Stimulated activated naive B cell treated with anti-CD40 and anti-IgM and Interleukin-4, amounts not matched to agents 10 μg/mL and 1 μg/mL and 100 μg/mL, for 72 hours (primary cell): ENCODE results near the gene ST14.
A peak's percentile ranks its signal among the peaks of the same experiment; 100 is the strongest.

Experiments used
- ATAC-seq, 2 donors: fragments of 150-1000 bp; cut with Tn5 transposase; replicated peaks; 2 replicates each; pipeline ENCODE4 v1.10.0; 2021; ENCODE audit warnings: moderate library complexity in 1 of 2
- DNase-seq: peaks from one replicate; pipeline ENCODE4 v3.0.0; 2021
- H3K27ac Mint-ChIP-seq: one replicate; pipeline ENCODE4 v1.8.0; 2022; ENCODE audit warnings: mild to moderate bottlenecking, mixed read lengths
- H3K27me3 Mint-ChIP-seq, 2 donors: one replicate each; pipeline ENCODE4 v1.8.0; 2022; ENCODE audit warnings: mixed read lengths in 2 of 2
- H3K36me3 Mint-ChIP-seq, 2 donors: one replicate each; pipeline ENCODE4 v1.8.0; 2022; ENCODE audit warnings: mixed read lengths in 2 of 2, mild to moderate bottlenecking in 1 of 2
- H3K4me1 Mint-ChIP-seq, 2 donors: one replicate each; pipeline ENCODE4 v1.8.0; 2022; ENCODE audit warnings: mixed read lengths in 2 of 2, mild to moderate bottlenecking in 1 of 2
- H3K4me3 Mint-ChIP-seq, 2 donors: one replicate each; pipeline ENCODE4 v1.8.0; 2022; ENCODE audit warnings: mild to moderate bottlenecking in 2 of 2, mixed read lengths in 2 of 2, moderate library complexity in 1 of 2
- H3K9me3 Mint-ChIP-seq, 2 donors: one replicate each; pipeline ENCODE4 v1.8.0; 2022; ENCODE audit warnings: mixed read lengths in 2 of 2, mild to moderate bottlenecking in 1 of 2

Gene ST14

DNA sequence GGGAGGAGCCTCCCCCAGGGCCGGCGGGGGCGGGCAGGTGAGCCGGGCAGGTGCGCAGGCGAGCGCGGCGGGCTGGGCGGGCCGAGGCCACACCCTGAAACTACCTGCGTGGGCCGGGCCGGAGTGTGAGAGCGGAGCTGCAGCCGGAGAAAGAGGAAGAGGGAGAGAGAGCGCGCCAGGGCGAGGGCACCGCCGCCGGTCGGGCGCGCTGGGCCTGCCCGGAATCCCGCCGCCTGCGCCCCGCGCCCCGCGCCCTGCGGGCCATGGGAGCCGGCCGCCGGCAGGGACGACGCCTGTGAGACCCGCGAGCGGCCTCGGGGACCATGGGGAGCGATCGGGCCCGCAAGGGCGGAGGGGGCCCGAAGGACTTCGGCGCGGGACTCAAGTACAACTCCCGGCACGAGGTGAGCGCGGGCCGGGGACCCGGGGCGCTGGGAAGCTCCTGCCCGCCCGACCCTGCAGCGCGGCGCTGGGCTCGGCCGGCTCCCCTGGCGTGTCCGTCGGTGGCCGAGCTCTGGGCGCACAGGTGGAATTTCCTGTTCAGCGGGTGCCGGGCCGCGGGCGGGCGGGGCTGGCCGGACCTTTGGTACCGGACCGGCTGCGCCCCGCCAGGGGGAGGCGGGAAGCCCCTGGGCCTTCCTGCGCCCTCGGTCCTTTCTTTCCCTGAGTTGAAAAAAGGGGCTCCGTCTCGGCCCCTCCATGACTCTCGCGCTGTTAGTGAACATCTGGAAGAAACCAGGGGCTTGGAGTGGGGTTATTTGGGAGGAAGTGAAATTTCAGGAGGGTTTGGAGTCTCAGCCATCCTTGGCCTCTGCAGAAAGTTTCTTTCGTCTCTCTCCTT lies at the start of gene ST14:
Gene ST14 (plus strand): TSS at position 126 of the 841 bp plus-strand sequence. CDS start 198 bp downstream, at position 324.
- H3K27ac Mint-ChIP-seq: peak within 1 kb of the TSS; percentile 83
- H3K4me1 Mint-ChIP-seq: peaks cover 44 to 67% of the 10 kb centered on the region in 2 donors
- H3K36me3 Mint-ChIP-seq: no peaks in the 10 kb centered on the region
- ATAC-seq (peak; percentile 83 to 88), DNase-seq (peak; percentile 63)
- peaks cover 11 to 19% of the 10 kb centered on the region in 2 donors for H3K27me3 Mint-ChIP-seq
- H3K4me3 Mint-ChIP-seq: peak within 1 kb of the TSS; percentile 84 to 85
- no peaks in the 10 kb centered on the region for H3K9me3 Mint-ChIP-seq

DNA sequence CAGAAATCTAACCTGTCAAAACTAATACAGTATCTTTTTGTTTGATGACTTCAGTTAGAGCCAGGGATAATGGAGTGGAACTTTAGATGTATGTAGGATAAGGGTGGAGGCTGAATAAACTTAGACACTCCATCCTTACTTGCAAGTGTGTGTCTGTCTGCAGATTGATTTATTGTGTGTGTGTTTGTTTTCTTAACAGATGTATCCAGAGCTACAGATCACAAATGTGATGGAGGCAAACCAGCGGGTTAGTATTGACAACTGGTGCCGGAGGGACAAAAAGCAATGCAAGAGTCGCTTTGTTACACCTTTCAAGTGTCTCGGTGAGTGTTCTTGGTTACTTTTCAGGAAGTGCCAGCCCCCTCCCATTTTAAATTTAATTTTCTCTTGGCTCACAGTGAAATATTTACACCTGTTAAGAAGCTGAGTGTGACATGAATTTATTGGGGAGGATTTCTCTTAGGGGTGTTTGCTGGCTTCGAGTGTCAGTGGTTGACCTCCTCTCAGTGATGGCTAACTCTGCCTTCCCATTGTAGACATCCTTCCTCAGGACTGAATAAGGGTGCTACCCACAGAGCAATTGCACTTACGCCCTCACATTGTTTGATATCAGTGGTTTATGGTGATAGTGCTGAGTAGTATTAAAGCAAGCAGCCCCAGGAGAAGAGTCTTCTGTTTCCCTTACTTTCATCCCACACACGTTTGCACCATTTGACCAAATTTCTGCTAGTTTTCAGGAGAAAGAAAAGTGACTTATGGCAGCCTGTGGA lies 49.1 kb upstream of the ST14 start:
- H3K36me3 Mint-ChIP-seq: peaks cover 30 to 48% of the 10 kb centered on the region in 2 donors
- H3K9me3 Mint-ChIP-seq: peaks cover 0 to 2% of the 10 kb centered on the region in 2 donors

DNA sequence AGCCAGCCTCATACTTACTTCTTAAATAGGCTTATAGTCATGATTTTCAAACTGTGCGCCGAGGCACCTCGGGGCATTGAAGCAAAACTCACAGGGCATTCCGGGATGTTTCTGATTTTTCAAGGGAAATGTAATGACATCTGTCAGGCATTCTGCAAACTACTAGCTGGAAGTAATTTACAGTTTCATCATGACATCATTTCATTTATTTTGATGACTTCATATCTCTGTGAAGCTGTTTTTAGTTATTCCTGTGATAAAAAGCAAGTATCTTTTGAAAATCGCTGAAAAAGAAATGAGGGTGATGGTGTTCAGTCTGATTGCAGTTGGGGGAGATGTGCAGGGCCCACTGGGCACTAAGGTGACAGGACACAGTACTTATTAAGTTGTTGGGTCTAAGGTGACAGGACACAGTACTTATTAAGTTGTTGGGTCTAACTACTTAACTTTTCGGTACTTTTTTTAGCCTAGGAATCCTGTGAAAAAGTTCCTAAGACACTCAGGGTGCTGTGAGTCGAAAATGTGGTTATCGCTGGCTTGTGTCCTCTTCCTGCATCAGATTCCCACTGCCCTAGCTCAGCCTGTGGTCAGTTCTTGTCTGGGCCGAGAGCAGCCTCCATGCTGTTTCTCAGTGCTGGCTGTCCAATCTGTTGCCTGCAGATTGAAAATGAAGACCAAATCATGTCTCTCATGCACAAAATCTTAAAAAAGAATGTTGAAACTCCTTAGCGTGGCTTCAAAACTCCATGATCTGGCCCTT lies 47.3 kb upstream of the ST14 start:
- no peak overlapping the region for H3K4me3 Mint-ChIP-seq
- peaks cover 12 to 31% of the 10 kb centered on the region in 2 donors for H3K4me1 Mint-ChIP-seq
- H3K27ac Mint-ChIP-seq: peak overlapping the region; percentile 43
- H3K27me3 Mint-ChIP-seq: no peaks in the 10 kb centered on the region
- H3K36me3 Mint-ChIP-seq: peaks cover 28 to 41% of the 10 kb centered on the region in 2 donors
- DNase-seq: no peak
- H3K9me3 Mint-ChIP-seq: peaks cover 0 to 1% of the 10 kb centered on the region in 2 donors
- no peak for ATAC-seq

More for the DNA sequence above, 49.1 kb upstream of the ST14 start:
- no peaks in the 10 kb centered on the region for H3K27me3 Mint-ChIP-seq
- no peak for ATAC-seq
- peaks cover 16 to 31% of the 10 kb centered on the region in 2 donors for H3K4me1 Mint-ChIP-seq
- H3K4me3 Mint-ChIP-seq: no peak overlapping the region
- H3K27ac Mint-ChIP-seq: no peak overlapping the region
- DNase-seq: no peak

GRCh38 chr11:130114281-130114680 lies 45.3 kb upstream of the ST14 start:
- DNase-seq (no peak), ATAC-seq (no peak)
- Mint-ChIP-seq H3K9me3 (no peaks in the 10 kb centered on the region), H3K27me3 (no peaks in the 10 kb centered on the region), H3K27ac (no peak overlapping the region), H3K4me1 (peaks cover 25 to 51% of the 10 kb centered on the region in 2 donors), H3K36me3 (peaks cover 18 to 36% of the 10 kb centered on the region in 2 donors), H3K4me3 (no peak overlapping the region)

DNA sequence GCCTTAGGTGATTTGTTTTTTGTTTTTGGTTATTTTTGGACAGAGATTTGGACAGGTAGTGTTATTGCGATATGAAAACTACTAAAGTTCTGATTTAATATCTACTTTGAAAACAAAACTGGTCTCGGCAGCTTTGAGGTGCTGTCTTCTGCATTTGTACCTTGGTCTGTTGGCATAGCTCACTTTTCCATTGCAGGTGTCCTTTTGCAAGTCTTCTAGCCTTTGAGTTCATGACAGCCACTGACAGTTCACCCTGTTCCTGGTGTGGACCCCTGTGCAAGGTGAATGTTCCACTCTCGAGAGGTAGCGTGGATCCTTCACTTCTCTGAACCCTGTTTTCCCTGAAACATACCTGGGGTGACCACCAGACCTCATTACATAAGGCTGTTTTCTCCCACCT lies 44.9 kb upstream of the ST14 start:
- no peak for ATAC-seq
- H3K4me1 Mint-ChIP-seq: peaks cover 29 to 55% of the 10 kb centered on the region in 2 donors
- no peak for DNase-seq
- no peak overlapping the region for H3K27ac Mint-ChIP-seq
- no peak overlapping the region for H3K4me3 Mint-ChIP-seq
- no peaks in the 10 kb centered on the region for H3K9me3 Mint-ChIP-seq
- peaks cover 18 to 36% of the 10 kb centered on the region in 2 donors for H3K36me3 Mint-ChIP-seq
- no peaks in the 10 kb centered on the region for H3K27me3 Mint-ChIP-seq

DNA sequence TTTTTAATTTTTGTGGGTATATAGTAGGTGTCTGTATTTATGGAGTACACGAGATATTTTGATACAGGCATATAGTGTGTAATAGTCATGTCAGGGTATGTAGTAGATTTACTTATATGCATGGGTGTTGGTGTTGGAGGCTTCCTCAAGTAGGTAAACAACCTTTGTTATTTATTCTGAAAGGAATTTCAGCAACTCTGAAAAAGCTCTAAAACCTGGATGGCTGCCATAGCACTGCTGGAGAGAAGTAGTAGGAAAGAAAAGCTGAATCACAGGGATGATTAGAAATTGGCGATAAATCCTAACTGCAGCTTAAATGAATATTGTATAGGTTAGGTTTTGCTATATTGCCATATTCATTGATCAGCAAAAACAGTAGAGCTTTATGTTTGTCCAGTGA lies 44.4 kb upstream of the ST14 start:
- no peak for DNase-seq
- H3K36me3 Mint-ChIP-seq: peaks cover 15 to 31% of the 10 kb centered on the region in 2 donors
- no peaks in the 10 kb centered on the region for H3K27me3 Mint-ChIP-seq
- ATAC-seq: no peak
- H3K4me3 Mint-ChIP-seq: no peak overlapping the region
- H3K27ac Mint-ChIP-seq: no peak overlapping the region
- H3K4me1 Mint-ChIP-seq: peaks cover 30 to 60% of the 10 kb centered on the region in 2 donors
- no peaks in the 10 kb centered on the region for H3K9me3 Mint-ChIP-seq

GRCh38 chr11:130118165-130118564 lies 41.4 kb upstream of the ST14 start:
- Mint-ChIP-seq H3K27me3 (no peaks in the 10 kb centered on the region), H3K4me1 (peaks cover 52 to 90% of the 10 kb centered on the region in 2 donors), H3K36me3 (peaks cover 19 to 25% of the 10 kb centered on the region in 2 donors), H3K9me3 (no peaks in the 10 kb centered on the region), H3K27ac (peak overlapping the region; percentile 33), H3K4me3 (no peak overlapping the region)
- no peak for DNase-seq
- peak; percentile 61 to 64 for ATAC-seq

DNA sequence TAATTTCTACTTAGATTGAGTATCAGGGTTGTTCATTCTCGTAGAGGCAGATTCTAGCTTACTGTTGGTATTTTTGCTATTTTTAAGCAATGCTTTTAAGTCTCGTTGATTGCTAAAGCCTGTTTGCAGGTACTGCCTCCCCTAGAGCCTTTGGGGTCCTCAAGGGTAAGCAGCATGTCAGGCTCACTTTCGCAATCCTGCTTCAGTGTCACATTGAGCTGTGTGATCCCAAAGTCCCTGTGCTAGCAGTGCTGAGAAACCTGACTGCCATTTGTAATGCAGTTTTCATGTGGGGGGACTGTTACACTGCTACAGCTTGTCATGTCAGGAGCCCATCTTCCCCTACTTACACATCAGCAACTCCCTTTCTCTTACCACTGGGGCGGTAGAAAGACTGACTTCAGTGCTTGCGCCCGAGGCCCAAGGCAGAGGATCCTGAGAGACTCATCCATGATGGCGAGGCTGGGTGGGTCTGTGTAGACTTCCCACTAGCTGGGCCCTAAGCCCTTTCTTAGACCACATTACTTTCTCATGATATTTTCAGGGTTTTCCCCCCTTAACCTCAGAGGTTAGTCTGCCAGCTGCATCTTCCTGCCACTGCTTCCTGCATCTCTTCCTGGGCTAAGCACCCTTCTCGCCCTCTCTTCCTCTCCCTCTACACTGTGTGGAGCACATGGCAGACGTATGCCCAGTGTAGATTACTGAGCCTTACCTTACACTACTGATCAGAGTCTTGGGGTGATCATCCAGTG lies 40.8 kb upstream of the ST14 start:
- Mint-ChIP-seq H3K4me3 (peak overlapping the region; percentile 9 to 29), H3K27me3 (no peaks in the 10 kb centered on the region), H3K4me1 (peaks cover 57 to 94% of the 10 kb centered on the region in 2 donors), H3K27ac (peak overlapping the region; percentile 42), H3K9me3 (no peaks in the 10 kb centered on the region), H3K36me3 (peaks cover 22 to 27% of the 10 kb centered on the region in 2 donors)
- ATAC-seq (peak; percentile 80 to 81), DNase-seq (peak; percentile 38)

DNA sequence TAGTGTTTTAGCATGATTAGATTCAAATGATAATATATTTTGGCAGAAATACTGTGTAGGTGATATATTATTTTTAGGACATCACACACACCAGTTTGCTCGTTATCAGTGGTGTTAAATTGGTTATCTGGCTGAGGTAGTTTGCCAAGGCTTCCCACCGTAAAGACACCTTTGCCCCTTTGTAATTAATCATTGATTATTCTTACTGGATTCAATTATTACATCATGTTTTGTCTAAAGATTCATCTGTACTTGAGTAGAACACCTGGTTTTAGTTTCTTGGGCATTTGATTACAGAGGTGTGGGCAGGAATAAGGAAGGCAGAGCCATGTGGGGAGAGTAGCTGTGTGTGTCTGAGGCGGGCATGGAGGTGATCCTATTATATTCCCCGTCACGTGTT lies 39.5 kb upstream of the ST14 start:
- Mint-ChIP-seq H3K27me3 (no peaks in the 10 kb centered on the region), H3K36me3 (peaks cover 33 to 35% of the 10 kb centered on the region in 2 donors), H3K4me1 (peaks cover 55 to 91% of the 10 kb centered on the region in 2 donors), H3K4me3 (no peak overlapping the region), H3K9me3 (no peaks in the 10 kb centered on the region), H3K27ac (no peak overlapping the region)
- no peak for DNase-seq
- ATAC-seq: no peak

GRCh38 chr11:130121445-130121978 lies 38.1 kb upstream of the ST14 start:
- Mint-ChIP-seq H3K4me3 (peak overlapping the region; percentile 11 to 39), H3K27me3 (no peaks in the 10 kb centered on the region), H3K27ac (peak overlapping the region; percentile 70), H3K9me3 (no peaks in the 10 kb centered on the region), H3K4me1 (peaks cover 51 to 76% of the 10 kb centered on the region in 2 donors), H3K36me3 (peaks cover 38 to 39% of the 10 kb centered on the region in 2 donors)
- DNase-seq: no peak
- ATAC-seq: peak; percentile 37 to 48

DNA sequence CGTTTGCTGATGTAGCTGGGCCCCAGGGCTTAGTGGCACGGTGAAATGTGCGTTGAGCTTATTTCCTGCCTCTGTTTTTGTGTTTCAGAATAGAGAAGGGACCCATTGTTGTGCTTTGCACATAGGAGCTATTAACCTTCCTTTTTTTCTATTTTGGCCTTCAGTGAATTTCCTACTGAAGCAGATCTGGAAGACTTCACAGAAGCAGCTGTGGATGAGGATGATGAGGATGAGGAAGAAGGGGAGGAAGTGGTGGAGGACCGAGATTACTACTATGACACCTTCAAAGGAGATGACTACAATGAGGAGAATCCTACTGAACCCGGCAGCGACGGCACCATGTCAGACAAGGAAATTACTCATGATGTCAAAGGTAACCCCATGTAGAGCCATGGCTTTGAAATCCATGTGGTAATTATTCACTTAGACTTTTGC lies 37.4 kb upstream of the ST14 start:
- no peaks in the 10 kb centered on the region for H3K9me3 Mint-ChIP-seq
- H3K27me3 Mint-ChIP-seq: no peaks in the 10 kb centered on the region
- H3K36me3 Mint-ChIP-seq: peaks cover 38 to 39% of the 10 kb centered on the region in 2 donors
- no peak for DNase-seq
- H3K4me1 Mint-ChIP-seq: peaks cover 51 to 74% of the 10 kb centered on the region in 2 donors
- ATAC-seq: no peak
- peak overlapping the region; percentile 22 for H3K27ac Mint-ChIP-seq
- peak overlapping the region; percentile 5 to 31 for H3K4me3 Mint-ChIP-seq

DNA sequence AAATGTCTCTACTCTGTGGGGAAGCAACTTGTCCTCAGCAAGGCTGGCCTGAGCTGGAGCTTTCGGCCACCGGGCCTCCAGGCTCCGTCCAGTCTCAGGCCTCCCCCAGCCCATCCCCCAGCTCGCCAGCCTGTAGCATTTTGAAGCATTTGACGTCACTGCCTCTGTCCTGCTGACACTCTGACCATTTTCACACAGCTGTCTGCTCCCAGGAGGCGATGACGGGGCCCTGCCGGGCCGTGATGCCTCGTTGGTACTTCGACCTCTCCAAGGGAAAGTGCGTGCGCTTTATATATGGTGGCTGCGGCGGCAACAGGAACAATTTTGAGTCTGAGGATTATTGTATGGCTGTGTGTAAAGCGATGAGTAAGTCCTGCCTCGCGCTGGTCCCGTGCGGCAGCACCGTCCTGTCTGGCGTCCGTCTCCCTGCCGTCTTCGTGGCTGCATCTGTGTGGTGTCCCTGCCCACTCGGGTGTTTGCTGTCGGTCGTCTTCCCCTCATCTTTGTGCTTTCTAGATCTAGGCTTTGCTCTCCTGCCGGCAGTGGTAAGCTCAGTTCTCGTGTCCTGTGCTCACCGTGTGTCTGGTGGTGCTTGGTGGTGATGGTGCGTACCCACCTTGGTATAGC lies 36.1 kb upstream of the ST14 start:
- DNase-seq: no peak
- Mint-ChIP-seq H3K27ac (no peak overlapping the region), H3K4me3 (no peak overlapping the region), H3K9me3 (no peaks in the 10 kb centered on the region), H3K27me3 (no peaks in the 10 kb centered on the region), H3K4me1 (peaks cover 44 to 62% of the 10 kb centered on the region in 2 donors), H3K36me3 (peaks cover 38 to 39% of the 10 kb centered on the region in 2 donors)
- no peak for ATAC-seq

- ATAC-seq (peak; percentile 44 to 61), DNase-seq (no peak)
- Mint-ChIP-seq H3K4me3 (no peak overlapping the region), H3K27me3 (no peaks in the 10 kb centered on the region), H3K27ac (no peak overlapping the region), H3K9me3 (no peaks in the 10 kb centered on the region), H3K4me1 (peaks cover 39 to 56% of the 10 kb centered on the region in 2 donors), H3K36me3 (peaks cover 39 to 41% of the 10 kb centered on the region in 2 donors)
These were observed 35.5 kb upstream of the ST14 start for GRCh38 chr11:130124096-130124495.
